ENCODE data around the gene TMC6.
"Not testable (repeated sequence)": the region's sequence is repeated elsewhere in the genome, so short reads cannot be mapped to it uniquely, and the experiment has no call there.

The TMC6 gene

GRCh38 chr17:78122931-78123249 is 5.7 kb downstream of the TMC6 start:
- no peak for DNase-seq

- DNase-seq: peak; percentile 31
Observed at GRCh38 chr17:78122216-78122930, 6.2 kb downstream of the TMC6 start.

- no peak for DNase-seq
Observed at GRCh38 chr17:78121801-78122215, 6.7 kb downstream of the TMC6 start.

GRCh38 chr17:78120971-78121800 is 7.4 kb downstream of the TMC6 start:
- no peak for DNase-seq

GRCh38 chr17:78120537-78120936 is 8.0 kb downstream of the TMC6 start:
- DNase-seq: no peak

- no peak for DNase-seq
Observed at GRCh38 chr17:78118801-78119241, 9.7 kb downstream of the TMC6 start.

- no peak for DNase-seq
Observed at GRCh38 chr17:78117027-78117981, 11.3 kb downstream of the TMC6 start.

- no peak for DNase-seq
Observed at GRCh38 chr17:78116411-78116810, 12.1 kb downstream of the TMC6 start.

- not testable (repeated sequence) for DNase-seq
Observed at GRCh38 chr17:78115803-78116202, 12.8 kb downstream of the TMC6 start.

- no peak for DNase-seq
Observed at GRCh38 chr17:78114831-78115723, 13.5 kb downstream of the TMC6 start.

GRCh38 chr17:78113804-78114785 is 14.5 kb downstream of the TMC6 start:
- DNase-seq: no peak

- DNase-seq: peak; percentile 90
Observed at GRCh38 chr17:78112518-78113471, 15.8 kb downstream of the TMC6 start.

- no peak for DNase-seq
Observed at GRCh38 chr17:78111727-78112517, 16.6 kb downstream of the TMC6 start.

GRCh38 chr17:78111016-78111726 is 17.4 kb downstream of the TMC6 start:
- DNase-seq: no peak

- no peak for DNase-seq
Observed at GRCh38 chr17:78110363-78111015, 18.1 kb downstream of the TMC6 start.

GRCh38 chr17:78109489-78109761 is 19.1 kb downstream of the TMC6 start:
- DNase-seq: no peak

- DNase-seq: no peak
Observed at GRCh38 chr17:78108726-78109488, 19.6 kb downstream of the TMC6 start.
